GM19240 (cell line): ENCODE measurements around the gene FAHD2A.
"Not testable (repeated sequence)": the region's sequence is repeated elsewhere in the genome, so short reads cannot be mapped to it uniquely, and the experiment has no call there.

Experiments used
- DNase-seq: peaks from one replicate; pipeline ENCODE4 v3.0.0; 2011; ENCODE audit warnings: low spot score; ENCODE audit not compliant: insufficient read length

The FAHD2A gene

DNA sequence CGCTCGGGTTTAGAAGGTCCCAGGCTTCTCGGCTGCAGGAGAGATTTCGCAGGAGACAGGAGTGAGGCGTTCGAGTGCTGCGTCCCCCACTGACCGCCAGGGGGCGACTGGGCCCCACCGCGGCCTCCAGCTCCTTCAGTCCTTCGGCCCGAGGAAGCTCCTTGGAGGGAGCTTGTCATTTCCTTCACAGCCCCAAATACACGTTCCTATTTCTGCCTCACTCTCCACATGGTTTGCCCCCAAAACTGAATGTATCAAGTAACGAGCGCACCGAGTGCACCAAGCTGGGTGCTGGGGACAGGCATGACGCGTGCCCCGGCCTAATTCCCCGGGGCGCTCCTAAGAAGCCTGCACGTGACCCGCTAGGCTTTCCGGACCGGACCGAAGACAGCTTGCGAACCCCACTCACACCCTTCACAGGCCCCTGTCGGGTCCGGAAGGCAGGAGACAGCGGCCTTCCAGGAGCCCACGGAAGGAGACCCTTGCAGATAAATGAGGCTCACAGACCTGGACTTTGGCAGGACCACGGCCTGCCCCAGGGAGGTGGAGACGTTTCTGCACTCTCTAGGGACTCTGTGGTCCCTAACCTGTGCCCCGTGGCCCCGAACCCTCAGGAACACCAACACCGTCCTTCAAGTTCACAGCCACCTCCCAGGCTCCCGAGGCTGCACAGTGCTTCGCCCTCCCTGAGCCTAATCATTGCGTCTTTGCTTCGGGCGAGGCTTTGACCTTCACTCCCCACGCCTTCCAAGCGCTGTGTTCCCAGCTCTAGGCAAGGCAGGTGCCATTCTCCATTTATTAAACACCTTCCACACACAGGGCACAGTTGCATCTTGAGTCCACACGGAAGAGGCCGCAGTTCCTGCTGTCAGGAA lies 13.0 kb upstream of the FAHD2A start:
- peak; percentile 59 for DNase-seq

DNA sequence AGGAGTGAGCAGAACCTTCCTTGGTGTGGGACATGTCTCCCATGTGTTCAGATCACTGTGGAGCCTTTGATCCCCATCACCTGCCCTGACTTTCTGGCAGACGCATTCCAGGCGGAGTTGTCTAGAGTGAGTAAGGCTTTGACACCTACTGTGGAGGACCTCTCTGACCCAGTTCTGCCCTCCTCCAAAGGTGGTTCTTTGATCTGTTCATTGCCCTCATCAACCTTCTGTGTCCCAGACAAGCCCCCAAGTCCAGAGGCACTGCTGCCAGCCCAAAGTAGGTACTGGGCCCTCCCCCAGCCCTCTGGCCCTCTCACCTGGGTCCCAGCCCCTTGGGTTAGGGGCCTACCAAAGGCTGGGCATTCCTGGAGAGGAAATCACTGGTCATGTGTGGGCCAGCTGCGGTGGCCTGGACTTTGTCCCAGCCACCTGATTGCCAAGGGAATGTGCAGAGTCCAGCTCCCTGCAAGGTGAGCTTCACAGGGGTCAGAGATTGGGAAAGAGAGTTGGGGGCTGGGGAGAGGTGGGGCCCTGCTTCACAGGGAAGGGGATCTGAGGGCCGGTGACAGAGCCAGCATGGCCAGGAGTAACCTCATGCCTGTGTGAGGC lies 12.1 kb upstream of the FAHD2A start:
- no peak for DNase-seq

DNA sequence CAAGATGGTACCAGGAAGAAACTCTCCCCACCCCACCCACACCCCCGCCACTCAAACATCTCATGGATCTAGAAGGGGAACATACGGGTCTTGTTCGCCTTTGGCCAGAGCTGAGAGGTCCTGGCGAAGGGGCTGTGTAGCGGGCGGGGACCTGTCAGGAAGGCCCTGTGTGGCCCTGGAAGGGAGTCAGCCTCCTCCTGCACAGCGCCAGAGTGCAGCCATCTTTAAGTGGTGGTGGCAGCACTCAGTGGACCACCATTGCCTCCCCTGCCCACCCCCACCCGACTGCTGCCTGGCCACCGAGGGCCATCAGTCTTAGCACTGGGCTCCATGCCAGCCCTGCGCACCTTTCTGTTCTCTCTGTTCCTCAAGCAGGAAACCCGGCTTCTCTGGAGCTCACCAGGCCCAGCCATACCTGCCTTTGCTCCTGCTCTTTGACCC lies 11.6 kb upstream of the FAHD2A start:
- DNase-seq = no peak

DNA sequence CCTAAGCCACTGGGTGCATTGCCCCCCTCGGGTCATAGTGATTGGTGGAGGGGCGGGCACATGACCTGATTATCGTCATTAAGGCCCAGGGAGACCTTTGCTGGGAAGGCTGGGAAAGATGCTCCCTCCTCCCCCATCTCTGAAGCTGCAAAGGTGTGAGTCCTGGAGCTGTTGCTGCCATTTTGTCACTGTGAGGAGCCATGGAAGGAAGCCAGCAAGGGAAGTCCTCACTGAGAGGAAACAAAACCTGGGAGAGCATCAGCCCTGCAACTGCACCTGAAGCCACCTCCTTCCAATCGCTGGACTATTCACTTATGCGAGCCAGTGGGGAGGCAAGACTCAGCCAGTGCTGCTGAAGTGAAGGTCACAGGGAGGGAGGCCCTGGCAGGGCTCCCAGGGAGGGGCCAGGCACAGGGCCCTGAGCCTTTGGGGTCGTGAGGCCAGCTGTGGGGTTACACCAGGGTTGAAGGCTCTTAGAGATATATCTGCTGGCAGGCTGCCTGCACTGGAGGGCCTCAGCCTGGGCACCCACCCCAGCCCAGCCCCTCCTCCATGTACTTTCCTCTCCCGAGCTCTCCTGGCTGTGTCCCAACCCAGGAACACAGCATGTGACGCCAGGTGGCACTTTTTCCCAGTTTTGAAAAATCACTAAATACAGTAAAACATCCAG lies 10.7 kb upstream of the FAHD2A start:
- DNase-seq = no peak

DNA sequence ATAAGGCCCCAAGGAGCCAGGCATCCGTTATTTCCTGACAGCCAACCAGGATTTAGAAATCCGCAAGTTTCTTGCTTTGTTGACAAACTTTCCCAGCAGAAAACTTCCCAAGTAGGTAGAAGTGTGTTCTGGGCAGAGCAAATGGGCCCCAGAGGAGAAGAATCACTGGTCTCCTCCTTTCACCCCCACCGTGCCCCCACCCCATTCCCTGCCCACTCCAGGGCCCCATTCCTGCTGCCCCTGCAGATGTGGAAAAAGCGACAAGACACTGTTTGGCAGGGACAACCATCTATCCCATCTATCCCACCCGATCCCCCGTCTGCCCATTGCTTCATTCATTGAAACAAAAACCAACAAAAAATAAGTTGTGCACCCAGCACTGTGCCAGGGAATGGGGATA lies 10.2 kb upstream of the FAHD2A start:
- DNase-seq = no peak

DNA sequence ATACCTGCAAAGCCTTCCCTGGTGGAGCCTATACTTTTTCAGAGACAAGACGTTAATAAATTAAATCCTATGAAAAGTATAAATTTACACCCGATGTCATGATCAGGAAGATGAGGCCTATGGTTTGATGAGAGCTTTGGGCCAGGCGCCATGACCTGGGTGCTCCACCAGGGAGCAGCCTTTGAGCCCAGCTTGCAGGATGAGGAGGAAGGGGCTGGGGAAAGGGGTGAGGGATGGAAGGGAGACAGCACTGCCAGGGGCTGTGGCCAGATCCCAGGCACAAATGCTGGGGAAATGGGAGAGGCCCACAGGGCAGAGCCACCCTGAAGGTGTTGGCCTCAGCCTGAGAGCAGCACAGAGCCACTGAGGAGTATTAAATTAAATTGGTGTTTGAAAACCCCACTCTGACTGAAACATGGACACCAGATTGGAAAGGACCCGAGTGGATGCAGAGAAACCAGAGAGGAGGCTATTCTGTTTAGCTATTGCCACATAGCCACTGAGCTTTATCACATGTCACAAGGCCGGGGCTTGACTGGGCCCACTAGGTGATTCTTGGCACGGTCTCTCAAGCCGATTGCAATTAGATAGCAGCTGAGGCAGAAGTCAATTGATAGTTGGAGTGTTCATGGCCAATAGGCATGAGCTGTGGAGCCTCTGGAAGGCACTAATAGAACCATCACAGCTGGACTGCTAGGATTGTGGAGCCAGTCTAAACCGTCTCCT lies 9.6 kb upstream of the FAHD2A start:
- DNase-seq = no peak

DNA sequence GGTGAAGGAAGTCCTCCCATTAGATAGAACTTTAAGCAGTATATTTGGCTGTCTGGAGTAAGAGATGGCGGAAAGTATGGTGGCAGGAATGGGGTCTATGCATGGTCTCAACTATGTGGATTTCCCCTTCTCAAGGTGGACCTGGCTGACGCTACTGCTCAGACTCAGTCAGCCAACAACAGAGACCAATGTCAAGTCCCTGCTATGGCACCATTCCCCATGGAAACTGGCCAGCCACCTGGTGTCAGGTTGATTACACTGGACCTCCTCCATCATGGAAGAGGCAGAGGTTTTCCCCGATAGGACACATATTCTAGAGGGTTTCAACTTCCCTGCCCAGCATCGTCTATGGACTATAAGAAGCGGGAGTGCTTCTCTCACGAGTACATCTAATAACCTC lies 8.6 kb upstream of the FAHD2A start:
- DNase-seq = no peak

DNA sequence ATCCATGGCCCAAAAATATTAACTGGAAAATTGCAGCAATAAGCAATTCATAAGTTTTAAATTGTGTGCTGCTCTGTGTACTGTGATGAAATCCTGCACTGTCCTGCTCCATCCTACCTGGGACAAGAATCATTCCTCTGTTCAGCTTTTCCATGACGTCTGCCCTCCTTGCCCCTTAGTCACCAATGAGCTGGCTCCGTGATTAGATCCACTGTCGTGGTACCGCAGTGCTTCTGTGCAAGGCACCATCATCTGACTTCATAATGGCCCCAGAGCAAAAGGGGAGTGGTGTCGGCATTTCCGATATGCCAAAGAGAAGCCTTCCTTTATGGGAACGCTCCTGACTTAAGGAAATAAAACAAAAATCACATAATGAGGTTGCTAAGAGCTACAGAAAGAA lies 3.4 kb upstream of the FAHD2A start:
- DNase-seq = no peak

DNA sequence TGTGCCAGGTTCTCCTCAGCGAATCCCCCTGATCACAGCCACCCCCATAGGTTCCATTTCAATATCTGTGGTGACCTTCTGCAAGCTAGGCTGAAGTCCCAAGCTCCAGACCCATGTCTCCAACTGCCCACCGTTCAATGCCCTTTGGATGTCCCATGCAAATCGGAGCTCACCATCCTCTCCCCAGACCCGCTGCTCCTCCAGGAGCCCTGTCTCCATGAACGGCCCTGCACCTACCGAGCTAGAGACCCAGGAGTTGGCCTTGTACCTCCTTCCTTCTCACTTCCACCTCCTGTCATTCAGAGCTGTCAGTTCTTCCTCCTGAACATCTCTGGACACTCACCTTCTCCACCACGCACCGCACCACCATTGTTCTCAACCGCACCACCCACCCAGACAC lies 1.0 kb upstream of the FAHD2A start:
- DNase-seq = no peak

DNA sequence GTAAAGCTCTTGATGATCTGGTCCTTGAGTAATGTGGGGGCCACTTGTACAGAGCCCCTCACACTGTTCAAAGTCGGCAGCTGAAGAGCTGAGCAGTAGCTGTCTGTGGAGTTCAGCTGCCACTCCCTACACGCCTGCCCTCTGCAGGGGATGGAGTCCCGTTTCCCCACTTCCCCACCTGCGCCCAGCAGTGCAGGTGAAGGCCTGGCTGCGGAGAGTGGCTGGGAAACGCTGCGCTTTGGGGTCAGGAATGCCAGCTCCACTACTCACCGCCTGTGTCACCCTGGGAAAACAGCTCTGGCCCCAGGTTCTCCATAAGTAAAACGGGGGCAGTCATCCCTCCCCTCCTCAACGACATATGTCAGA lies 521 bp upstream of the FAHD2A start:
- not testable (repeated sequence) for DNase-seq

DNA sequence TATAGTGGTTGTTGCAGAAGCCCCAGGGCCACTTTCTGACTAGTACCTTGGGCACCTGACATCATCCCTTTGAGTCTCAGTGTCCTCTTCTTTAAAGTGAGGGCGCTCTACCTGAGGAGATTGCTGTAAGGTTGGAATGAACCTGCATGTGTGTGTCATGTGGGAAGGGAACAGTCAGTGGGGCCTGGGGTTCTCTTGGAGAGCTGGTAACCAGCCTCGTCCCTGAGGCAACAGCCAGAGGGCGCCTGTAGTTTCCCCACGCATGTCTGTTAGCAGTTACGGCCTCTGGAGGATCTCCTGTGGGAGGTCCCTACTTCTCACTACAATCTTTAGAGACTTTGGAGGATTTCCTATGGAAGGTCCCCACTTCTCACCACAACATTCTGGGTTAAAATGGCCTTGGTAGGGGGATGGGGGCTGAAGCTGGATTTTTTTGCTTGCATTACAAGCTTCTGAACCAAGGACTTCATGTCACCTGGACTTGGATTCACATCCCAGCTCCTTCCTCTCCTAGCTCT lies 755 bp downstream of the FAHD2A start:
- DNase-seq = not testable (repeated sequence)

DNA sequence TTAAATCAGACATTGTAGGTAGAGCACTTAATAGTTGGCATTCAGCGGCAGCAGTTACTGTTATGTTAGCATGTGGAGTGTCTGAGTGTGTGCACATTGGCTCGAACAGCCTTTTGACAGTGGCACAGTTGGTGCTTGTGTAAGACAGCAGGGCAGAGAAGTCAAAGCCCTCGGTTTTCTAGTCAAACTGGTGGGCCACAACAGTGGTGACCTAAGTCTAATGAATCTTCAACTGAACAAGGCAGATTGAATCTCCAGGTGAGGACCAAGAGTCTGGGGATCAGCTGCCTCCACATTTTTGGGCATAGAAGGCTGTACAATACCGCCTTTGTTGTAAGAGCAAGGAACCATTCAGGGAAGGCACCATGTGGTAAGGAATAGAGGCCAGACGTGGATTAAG lies 1.3 kb downstream of the FAHD2A start:
- DNase-seq = not testable (repeated sequence)

DNA sequence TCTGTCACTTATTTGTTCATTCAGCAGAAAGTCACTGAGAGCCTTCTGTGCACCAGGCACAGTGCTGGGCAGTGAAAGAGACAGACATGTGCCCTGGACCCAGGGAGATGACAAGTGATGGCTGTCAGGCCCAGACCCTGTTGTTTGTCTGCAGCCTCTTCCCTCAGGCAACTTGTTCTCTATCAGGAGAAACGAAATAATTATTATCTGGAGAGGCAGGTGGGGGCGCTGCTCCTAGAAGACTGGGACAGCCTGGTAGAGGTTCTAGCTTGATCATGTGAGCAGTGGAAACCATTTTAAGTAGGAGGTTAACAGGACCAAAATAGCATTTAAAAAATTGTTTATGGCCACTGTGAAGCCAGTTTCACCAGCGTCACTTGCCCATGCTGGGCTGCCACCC lies 2.2 kb downstream of the FAHD2A start:
- DNase-seq = not testable (repeated sequence)

DNA sequence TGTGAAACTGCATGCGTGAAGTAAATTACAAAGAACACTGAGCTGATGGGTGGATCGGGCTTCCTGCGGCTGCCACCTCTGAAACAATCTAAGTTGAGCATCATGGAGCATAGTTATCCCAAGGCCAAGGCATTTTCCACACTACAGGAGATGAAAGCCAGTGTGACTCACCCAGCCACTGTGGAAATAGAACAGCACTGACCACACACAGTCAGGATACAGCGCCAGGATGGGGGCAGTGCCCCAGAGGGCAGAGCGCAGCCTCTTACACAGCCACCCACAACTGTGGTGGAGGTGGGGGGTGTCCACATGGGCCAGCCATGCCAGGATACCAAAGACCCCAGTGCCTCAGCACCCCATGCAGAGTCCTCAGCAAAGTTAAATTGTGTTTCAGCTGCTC lies 8.7 kb downstream of the FAHD2A start:
- DNase-seq = not testable (repeated sequence)

DNA sequence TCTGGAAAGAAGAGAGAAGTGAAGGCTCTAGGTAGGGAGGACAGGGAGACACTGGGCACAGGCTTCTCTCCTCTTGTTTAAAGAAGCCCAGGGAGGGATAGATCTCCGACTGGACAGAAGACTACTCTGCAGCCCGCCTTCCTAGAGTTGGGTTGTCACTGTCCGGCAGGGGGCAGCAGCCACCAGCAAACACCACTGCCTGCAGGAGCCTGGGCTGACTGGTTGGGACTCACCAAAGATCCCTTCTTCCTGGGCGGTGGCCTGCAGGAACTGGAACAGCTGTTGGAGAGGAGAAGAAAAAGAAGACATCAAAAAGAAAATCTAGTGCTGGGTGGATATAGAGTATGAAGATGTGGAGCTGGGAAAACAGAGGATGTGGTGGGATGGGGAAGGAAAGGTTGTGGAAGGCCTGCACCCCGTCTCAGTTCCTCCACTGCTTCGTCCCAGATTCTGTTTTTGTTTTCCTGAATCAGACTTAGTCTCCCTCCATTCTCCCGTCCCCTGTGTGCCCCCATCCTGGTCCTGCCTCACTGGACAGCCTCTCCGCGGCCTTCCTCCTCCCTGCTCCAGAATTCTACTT lies 11.6 kb downstream of the FAHD2A start:
- DNase-seq = peak; percentile 22

DNA sequence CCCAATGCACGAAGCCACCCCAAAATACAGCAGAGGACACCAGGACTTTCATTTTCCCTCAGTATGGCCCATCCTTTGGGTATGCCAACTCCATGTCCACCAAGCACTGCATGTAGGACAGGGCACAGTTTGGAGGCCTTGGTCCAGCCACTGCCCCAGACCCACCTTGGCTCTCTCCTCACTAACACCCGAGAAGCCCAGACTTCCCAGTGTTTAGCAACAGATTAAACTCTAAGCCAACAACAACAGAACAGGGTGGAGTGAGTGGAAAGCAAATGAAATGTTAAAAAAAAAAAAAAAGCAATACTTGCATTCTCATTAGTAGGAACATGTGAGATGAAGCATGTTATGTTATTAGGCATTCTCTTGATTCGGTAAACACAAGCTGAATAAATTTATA lies 12.6 kb downstream of the FAHD2A start:
- DNase-seq = not testable (repeated sequence)

DNA sequence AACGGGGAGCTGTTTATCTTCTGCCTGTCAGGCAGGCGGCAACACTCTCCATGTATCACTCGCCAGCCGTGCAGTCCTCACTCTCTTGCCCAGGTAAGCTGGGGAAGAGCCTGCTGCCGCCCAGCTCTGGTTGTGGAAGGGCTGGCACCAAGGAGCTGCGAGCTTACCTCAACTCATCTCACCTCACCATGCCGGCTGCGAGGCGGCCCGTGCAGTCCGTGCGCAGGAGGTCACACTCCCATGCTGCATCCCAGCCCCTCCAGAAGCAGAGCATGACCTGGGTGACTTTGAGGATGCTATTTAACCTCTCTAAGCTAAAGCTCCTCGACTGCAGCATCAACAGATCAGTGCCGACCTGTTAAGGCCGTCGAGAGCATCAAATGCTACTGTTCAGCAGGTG lies 13.1 kb downstream of the FAHD2A start:
- not testable (repeated sequence) for DNase-seq

DNA sequence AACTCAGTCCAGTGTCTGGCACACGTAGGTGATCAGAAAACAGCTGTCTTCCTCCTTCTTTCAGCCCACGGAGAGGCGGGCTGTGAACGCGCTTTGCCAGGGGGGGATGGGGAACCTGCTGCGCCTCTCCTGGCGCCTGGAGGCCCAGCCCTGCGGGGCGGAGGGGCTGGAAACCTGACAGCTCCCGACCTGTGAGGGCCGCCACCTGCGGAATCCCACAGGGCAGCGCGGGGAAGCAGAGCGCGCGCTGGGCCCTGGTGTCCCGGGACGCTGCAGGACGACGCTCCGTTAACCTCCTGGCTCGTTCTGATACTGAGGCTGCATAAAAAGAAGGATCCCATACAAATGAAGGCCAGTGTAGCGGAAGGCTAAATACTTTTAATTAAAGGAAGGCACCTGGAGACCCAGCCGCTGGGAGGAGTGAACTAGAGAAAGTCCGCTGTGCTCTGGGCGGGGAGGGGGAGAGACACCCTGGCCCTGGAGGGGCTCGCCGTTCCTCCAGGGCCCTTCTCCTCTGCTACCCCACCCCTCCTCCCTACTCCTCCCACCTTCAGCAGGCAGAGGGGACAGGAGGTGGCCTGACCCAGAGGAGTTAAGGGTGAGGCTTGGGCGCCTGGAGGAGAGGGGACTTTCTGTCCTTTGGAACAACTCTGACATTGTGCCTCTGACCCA lies 24.8 kb downstream of the FAHD2A start:
- not testable (repeated sequence) for DNase-seq

DNA sequence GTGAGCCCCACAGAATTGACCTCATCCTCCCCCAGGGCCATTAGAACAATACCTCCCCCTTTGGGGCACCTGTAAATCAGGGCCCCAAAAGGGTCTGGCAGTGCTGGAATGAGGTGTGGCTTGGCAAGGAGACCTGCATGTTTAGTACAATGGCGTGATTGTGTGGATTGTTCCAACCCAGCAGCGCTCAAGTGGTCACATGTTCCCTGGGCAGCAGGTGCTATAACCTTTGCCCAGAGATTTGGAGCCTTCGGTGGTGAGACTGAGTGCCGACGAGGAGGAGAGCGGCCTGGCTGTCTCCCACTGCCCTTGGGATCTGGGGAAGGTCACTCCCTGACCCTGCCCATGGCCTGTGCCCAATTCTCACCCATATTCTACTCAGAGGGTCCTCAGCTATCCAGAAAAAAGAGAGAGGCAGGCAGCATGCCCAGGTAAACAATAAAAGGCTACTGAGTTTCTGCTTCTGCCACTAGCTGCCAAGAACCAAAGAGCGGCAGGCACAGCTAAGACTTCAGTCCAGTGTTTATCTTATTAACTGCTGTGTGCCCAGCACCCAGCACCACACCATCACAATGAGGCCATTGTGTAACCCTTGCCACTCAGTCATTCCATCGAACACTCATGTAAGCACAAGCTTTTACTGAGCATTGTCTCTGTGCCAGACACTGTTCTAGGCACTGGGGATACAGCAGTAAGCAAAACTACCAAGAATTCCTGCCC lies 27.4 kb downstream of the FAHD2A start:
- DNase-seq = not testable (repeated sequence)

DNA sequence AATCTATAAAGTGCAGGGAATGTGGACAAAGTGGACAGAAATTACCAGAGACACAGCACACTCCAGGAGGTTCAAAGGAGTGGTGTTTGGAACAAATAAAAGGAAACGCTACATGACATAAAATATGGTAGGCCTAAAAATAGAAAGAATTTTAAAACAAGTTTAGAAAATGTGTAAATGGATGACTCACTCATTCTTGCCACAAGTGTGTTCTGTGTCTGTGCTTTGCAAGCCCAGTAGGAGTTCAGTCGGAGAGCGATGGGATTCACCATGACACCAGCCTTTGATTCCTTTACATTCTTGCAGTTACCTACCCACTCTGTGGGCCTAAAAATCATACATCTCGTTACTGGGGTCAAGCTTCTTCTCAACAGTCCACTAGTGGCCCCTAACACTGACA lies 30.9 kb downstream of the FAHD2A start:
- not testable (repeated sequence) for DNase-seq
